Measurements from ENCODE around the gene ZFPM1.

ZFPM1 gene

GRCh38 chr16:88581033-88581432, 128.0 kb downstream of the ZFPM1 start:
- TF ChIP-seq CTCF (IDR thresholded peaks at IDR 0.05; ENCODE audit: low read depth, low read length) = no peak
- no peak overlapping the region for H3K4me3 ChIP-seq (replicated peaks in 1 of 2; ENCODE audit: low read depth in 2 of 2, low read length in 2 of 2)
- DNase-seq (ENCODE audit: low read depth in 2 of 2) = no peak

- TF ChIP-seq CTCF (IDR thresholded peaks at IDR 0.05; ENCODE audit: low read depth, low read length) = no peak
- DNase-seq (ENCODE audit: low read depth in 2 of 2) = no peak
- no peak overlapping the region for H3K4me3 ChIP-seq (replicated peaks in 1 of 2; ENCODE audit: low read depth in 2 of 2, low read length in 2 of 2)
These were observed 130.0 kb downstream of the ZFPM1 start for GRCh38 chr16:88582912-88583575.

- no peak for TF ChIP-seq CTCF (IDR thresholded peaks at IDR 0.05; ENCODE audit: low read depth, low read length)
- DNase-seq (ENCODE audit: low read depth in 2 of 2) = no peak
- no peak overlapping the region for H3K4me3 ChIP-seq (replicated peaks in 1 of 2; ENCODE audit: low read depth in 2 of 2, low read length in 2 of 2)
These were observed 131.6 kb downstream of the ZFPM1 start for GRCh38 chr16:88584676-88585075.

GRCh38 chr16:88585269-88585668, 132.2 kb downstream of the ZFPM1 start:
- DNase-seq (ENCODE audit: low read depth in 2 of 2) = no peak
- no peak overlapping the region for H3K4me3 ChIP-seq (replicated peaks in 1 of 2; ENCODE audit: low read depth in 2 of 2, low read length in 2 of 2)
- no peak for TF ChIP-seq CTCF (IDR thresholded peaks at IDR 0.05; ENCODE audit: low read depth, low read length)

GRCh38 chr16:88585927-88586581, 133.0 kb downstream of the ZFPM1 start:
- H3K4me3 ChIP-seq (replicated peaks in 1 of 2; ENCODE audit: low read depth in 2 of 2, low read length in 2 of 2) = no peak overlapping the region
- TF ChIP-seq CTCF (IDR thresholded peaks at IDR 0.05; ENCODE audit: low read depth, low read length) = no peak
- no peak for DNase-seq (ENCODE audit: low read depth in 2 of 2)
